Smooth muscle cell (in vitro differentiated cells): ENCODE data around the gene NMNAT3. TPM values are rescaled to one million over a fixed set of nuclear protein-coding genes. Genes with fewer than 3 reads are reported as not detected.

Experiments
- DNase-seq: peaks from one replicate; lab custom pipeline; 2025; ENCODE audit not compliant: unreplicated experiment; lab: John Stamatoyannopoulos, UW
- H2AFZ ChIP-seq: fragments of 200-600 bp; sonication (generic); 2 replicates; pipeline ENCODE4 v1.6.0; 2016; ENCODE audit warnings: antibody characterized with exemption, low read depth, mild to moderate bottlenecking
- H3F3A ChIP-seq: fragments of 200-600 bp; sonication (generic); 2 replicates; pipeline ENCODE4 v1.6.0; 2017; ENCODE audit warnings: antibody characterized with exemption, low read depth
- H3K27ac ChIP-seq: fragments of 200-600 bp; sonication (generic); 2 replicates; pipeline ENCODE4 v1.5.1; 2016; ENCODE audit warnings: low read depth, mild to moderate bottlenecking
- H3K27me3 ChIP-seq: fragments of 200-600 bp; sonication (generic); 2 replicates; pipeline ENCODE4 v1.6.1; 2016; ENCODE audit warnings: low read depth, mild to moderate bottlenecking
- H3K36me3 ChIP-seq: fragments of 200-600 bp; sonication (generic); 2 replicates; pipeline ENCODE4 v1.5.1; 2016; ENCODE audit warnings: low read depth
- H3K4me1 ChIP-seq: fragments of 200-600 bp; sonication (generic); 2 replicates; pipeline ENCODE4 v1.5.1; 2016; ENCODE audit warnings: low read depth
- H3K4me2 ChIP-seq: fragments of 200-600 bp; sonication (generic); 2 replicates; pipeline ENCODE4 v1.6.0; 2016; ENCODE audit warnings: mild to moderate bottlenecking
- H3K4me3 ChIP-seq: fragments of 200-600 bp; sonication (generic); 2 replicates; pipeline ENCODE4 v1.5.1; 2016; ENCODE audit warnings: mild to moderate bottlenecking
- H3K79me2 ChIP-seq: fragments of 200-600 bp; sonication (generic); 2 replicates; pipeline ENCODE4 v1.6.0; 2016; ENCODE audit warnings: low read depth, mild to moderate bottlenecking
- H3K9ac ChIP-seq: fragments of 200-600 bp; sonication (generic); 2 replicates; pipeline ENCODE4 v1.6.0; 2016; ENCODE audit warnings: low read depth
- H3K9me3 ChIP-seq: fragments of 200-600 bp; sonication (generic); replicated peaks from 2 replicates; pipeline ENCODE4 v1.5.1; 2016; ENCODE audit warnings: low read depth
- H4K20me1 ChIP-seq: fragments of 200-600 bp; sonication (generic); 2 replicates; pipeline ENCODE4 v1.6.0; 2016; ENCODE audit warnings: low read depth
- CTCF ChIP-seq: fragments of 200-600 bp; sonication (generic); IDR thresholded peaks from 2 replicates; pipeline ENCODE4 v1.5.1; 2017; ENCODE audit warnings: borderline replicate concordance, mild to moderate bottlenecking, antibody characterized with exemption; ENCODE audit not compliant: insufficient read depth, poor library complexity, severe bottlenecking
- WGBS: methylation state at CpG from one replicate; pipeline ENCODE4 v1.1.7; 2016; ENCODE audit warnings: low lambda C conversion rate; 5-methylcytosine and 5-hydroxymethylcytosine counted together
- polyA plus RNA-seq: library from polyadenylated mRNA; unstranded; fragments of >200 nt; fragmentation: Nextera tagmentation; extraction: Ambion mirVana; gene quantifications from 2 replicates; pipeline ENCODE4 v1.2.1, GENCODE V29; 2016
- total RNA-seq: library from RNA; depleted of rRNA; stranded (reverse); fragments of >200 nt; gene quantifications from 2 replicates; pipeline ENCODE4 v1.2.3, GENCODE V29; 2014

The NMNAT3 gene
- total and polyA plus RNA-seq, 2 experiments from 2014 or later: 0.18 to 0.65 TPM

DNA sequence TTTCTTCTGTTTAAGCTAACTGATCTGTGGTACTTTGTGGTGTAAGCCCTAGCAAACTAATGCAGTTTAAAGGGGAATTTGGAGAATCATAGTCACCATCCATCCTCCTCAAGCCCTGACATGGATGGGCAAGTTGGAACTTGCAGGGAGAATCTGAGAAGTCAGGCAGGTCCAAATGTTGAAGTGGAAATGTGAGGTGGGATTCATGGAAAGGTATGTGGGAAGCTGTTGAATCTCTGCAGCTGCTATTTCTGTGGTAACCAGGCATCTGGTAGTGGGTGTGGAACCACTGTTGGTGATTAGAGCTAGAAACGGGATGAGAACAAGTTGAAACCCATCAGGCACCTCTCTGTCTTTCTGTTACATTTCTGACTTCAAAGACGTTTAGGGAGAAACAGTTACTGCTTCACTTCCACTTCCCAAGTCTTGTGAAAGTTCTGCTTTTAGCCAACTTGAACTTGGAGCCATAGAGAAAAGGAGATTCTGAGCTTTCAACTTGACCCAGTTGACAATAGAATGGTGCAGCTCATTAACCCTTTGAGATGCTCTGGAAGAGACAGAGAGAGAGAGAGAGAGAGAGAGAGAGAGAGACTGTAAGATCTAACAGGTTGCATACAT lies 38.1 kb upstream of the NMNAT3 start:
- Histone ChIP-seq H3K27me3 (no peaks in the 10 kb centered on the region), H3K9ac (no peak overlapping the region), H3K79me2 (no peaks in the 10 kb centered on the region), H3K27ac (no peak overlapping the region), H3K4me1 (no peaks in the 10 kb centered on the region), H3K4me2 (no peak overlapping the region), H3K36me3 (no peaks in the 10 kb centered on the region), H4K20me1 (no peaks in the 10 kb centered on the region), H3K9me3 (no peaks in the 10 kb centered on the region), H3K4me3 (no peak overlapping the region), H3F3A (no peaks in the 10 kb centered on the region), H2AFZ (no peak overlapping the region)
- no peak for DNase-seq
- 55% methylated on average over 2 of the region's 2 CpGs for WGBS
- TF ChIP-seq CTCF: no peak

DNA sequence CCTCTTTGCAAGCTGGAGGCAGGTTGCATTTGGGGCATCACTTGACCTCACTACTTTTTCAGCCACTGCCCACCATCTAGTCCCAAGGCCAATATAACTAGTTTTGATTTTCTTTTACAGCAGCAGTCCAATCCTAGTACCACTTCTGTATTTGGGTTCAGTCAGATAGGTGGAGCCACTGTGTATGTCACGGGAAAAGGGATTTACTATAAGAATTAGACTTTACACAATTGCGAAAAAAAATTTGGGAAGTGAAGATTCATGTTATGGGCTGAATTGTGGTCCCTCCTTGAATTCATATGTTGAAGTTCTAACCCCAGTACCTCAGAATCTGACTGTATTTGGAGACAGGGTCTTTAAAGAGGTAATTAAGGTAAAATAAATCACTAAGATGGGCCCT lies 37.4 kb upstream of the NMNAT3 start:
- H3K4me1 ChIP-seq: no peaks in the 10 kb centered on the region
- H4K20me1 ChIP-seq: no peaks in the 10 kb centered on the region
- H3K79me2 ChIP-seq: no peaks in the 10 kb centered on the region
- no peak overlapping the region for H3K9ac ChIP-seq
- no peak overlapping the region for H3K4me3 ChIP-seq
- H3K4me2 ChIP-seq: no peak overlapping the region
- no peak overlapping the region for H3K27ac ChIP-seq
- H3F3A ChIP-seq: no peaks in the 10 kb centered on the region
- no peak for DNase-seq
- H3K27me3 ChIP-seq: peaks cover under 1% of the 10 kb centered on the region
- no peak for TF ChIP-seq CTCF
- 86% methylated on average over 2 of the region's 2 CpGs for WGBS
- no peak overlapping the region for H2AFZ ChIP-seq
- no peaks in the 10 kb centered on the region for H3K36me3 ChIP-seq
- no peaks in the 10 kb centered on the region for H3K9me3 ChIP-seq

GRCh38 chr3:139710212-139710611 lies 32.4 kb upstream of the NMNAT3 start:
- Histone ChIP-seq H3K4me3 (no peak overlapping the region), H3K9me3 (no peaks in the 10 kb centered on the region), H3F3A (no peaks in the 10 kb centered on the region), H3K36me3 (no peaks in the 10 kb centered on the region), H3K27ac (no peak overlapping the region), H4K20me1 (no peaks in the 10 kb centered on the region), H3K27me3 (peaks cover 8% of the 10 kb centered on the region), H3K79me2 (no peaks in the 10 kb centered on the region), H3K4me2 (no peak overlapping the region), H3K4me1 (no peaks in the 10 kb centered on the region), H3K9ac (no peak overlapping the region), H2AFZ (no peak overlapping the region)
- WGBS: 72% methylated on average over 3 of the region's 3 CpGs
- TF ChIP-seq CTCF: no peak
- no peak for DNase-seq

DNA sequence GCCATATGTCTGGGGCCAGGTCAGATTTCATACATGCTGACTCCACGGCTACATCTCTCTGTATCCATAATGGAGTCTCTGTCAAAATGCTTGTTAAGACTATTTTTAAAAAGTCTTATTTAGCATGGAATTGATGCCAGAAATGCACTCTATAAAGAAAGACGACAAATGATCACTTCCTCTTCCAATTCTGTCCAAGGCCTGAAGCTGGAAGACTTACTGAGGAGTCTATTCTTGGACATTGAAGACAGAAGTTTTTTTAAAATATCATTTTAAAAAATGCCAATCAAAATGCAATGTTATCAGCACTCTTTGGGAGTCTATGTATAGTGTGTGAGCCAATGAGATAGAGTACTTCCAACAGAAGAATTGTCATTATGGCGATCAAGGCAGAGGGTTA lies 27.9 kb upstream of the NMNAT3 start:
- WGBS: 96% methylated on average over 3 of the region's 3 CpGs

More for the DNA sequence above, 27.9 kb upstream of the NMNAT3 start:
- Histone ChIP-seq H3K27ac (no peak overlapping the region), H3K4me3 (no peak overlapping the region), H3K4me2 (no peak overlapping the region), H4K20me1 (no peaks in the 10 kb centered on the region), H3K36me3 (no peaks in the 10 kb centered on the region), H2AFZ (no peak overlapping the region), H3K79me2 (no peaks in the 10 kb centered on the region), H3K9ac (no peak overlapping the region), H3F3A (no peaks in the 10 kb centered on the region), H3K4me1 (no peaks in the 10 kb centered on the region), H3K9me3 (no peaks in the 10 kb centered on the region), H3K27me3 (peaks cover 28% of the 10 kb centered on the region)
- no peak for TF ChIP-seq CTCF
- DNase-seq: no peak
